H4 (cell line): Measurements from ENCODE around the gene SHOC1. TPM values are rescaled to one million over a fixed set of nuclear protein-coding genes. Genes with fewer than 3 reads are reported as not detected.
"Not testable (repeated sequence)": the region's sequence is repeated elsewhere in the genome, so short reads cannot be mapped to it uniquely, and the experiment has no call there.

Experiments
- DNase-seq: peaks from one replicate; pipeline ENCODE4 v3.0.0-alpha.2; 2015; ENCODE audit warnings: low spot score
- total RNA-seq: library from RNA; depleted of rRNA; stranded (reverse); fragments of >200 nt; shearing (Covaris generic); gene quantifications from 2 replicates; pipeline ENCODE4 v1.2.3, GENCODE V29; 2014; rRNA removed

Gene SHOC1
- total RNA-seq, 1 experiment from 2014 or later = 1.5 TPM

DNA sequence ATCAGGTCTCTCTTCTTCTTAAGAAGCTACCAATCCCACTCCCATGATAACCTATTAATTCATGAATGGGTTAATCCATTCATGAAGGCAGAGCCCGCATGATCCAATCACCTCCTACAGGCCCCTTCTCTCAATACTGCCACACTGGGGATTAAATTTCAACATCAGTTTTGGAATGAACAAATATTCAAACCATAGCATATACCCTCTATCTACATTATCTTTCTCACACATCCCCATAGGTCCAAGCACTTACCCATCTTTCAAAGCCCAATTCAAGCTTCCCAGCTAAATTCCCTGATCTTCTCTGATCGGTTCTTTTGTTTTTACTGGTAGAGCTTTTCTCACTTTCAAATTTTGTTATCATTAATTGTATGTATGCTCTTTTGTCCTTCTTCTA is 10.5 kb upstream of the SHOC1 start:
- no peak for DNase-seq

GRCh38 chr9:111804636-111805035 is 9.9 kb upstream of the SHOC1 start:
- no peak for DNase-seq

GRCh38 chr9:111803924-111804323 is 9.2 kb upstream of the SHOC1 start:
- DNase-seq = no peak

GRCh38 chr9:111799915-111800526 is 5.3 kb upstream of the SHOC1 start:
- DNase-seq = no peak

- no peak for DNase-seq
Observed at GRCh38 chr9:111799506-111799905, 4.8 kb upstream of the SHOC1 start.

DNA sequence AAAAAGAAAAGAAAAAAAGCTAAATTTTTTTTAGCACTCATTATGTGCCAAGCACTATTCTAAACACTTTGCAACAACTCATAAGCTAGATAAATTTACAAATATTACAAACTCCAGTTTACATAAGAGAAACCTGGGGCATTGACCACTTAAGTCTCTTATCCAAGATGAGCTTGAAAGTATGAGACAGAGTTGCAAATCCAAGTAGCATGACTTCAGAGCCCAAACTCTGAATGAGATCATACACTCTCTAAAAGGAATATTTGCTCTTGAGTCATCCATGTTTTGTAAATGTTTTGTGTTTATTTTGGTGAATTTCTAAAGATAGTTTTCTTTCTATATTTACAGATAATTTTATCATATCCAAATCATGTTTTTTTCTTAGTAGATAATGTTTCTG is 4.0 kb upstream of the SHOC1 start:
- DNase-seq = peak; percentile 9

- no peak for DNase-seq
Observed at GRCh38 chr9:111795557-111795839, 761 bp upstream of the SHOC1 start.

- not testable (repeated sequence) for DNase-seq
Observed at GRCh38 chr9:111791821-111792220, 2.9 kb downstream of the SHOC1 start.

GRCh38 chr9:111789881-111790280 is 4.9 kb downstream of the SHOC1 start:
- DNase-seq = no peak

DNA sequence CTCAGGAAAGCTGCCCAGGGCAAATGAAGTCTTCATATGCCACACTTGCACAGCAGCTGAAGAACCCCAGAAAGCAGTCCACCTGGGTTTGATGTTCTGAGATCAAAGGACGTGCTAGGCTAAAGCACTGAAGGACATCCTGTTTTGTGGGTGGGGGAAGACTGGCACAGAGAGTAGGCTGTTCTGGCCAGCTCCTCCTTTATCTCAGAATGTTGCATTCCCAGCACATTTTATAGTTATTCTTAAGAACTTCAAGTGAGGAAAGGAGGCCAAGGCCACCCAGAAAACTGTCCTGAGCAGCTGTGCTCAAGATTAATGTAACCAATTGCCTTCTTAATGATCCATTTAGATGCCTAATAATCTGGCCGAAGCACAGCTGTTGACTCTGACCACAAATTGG is 10.9 kb downstream of the SHOC1 start:
- DNase-seq = no peak

GRCh38 chr9:111783424-111783823 is 11.3 kb downstream of the SHOC1 start:
- no peak for DNase-seq

GRCh38 chr9:111766066-111766465 is 28.7 kb downstream of the SHOC1 start:
- DNase-seq = no peak

DNA sequence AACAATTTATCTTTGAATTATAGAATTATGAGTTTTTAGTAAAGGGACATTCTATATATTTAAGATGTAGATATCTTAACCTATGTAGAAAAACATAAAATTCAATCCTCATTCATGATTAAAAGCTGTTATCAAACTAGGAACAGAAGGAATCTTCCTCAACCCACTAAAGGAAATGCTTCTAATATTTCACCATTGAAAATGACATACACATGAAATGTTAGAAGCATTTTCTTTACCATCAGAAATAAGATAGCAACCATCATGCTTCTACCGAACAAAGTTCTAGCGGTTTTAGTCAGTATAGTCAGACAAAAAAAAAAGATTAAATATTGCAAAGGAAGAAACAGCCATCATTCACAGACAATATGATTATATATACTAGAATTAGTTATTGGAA is 32.2 kb downstream of the SHOC1 start:
- DNase-seq = no peak

- peak; percentile 84 for DNase-seq
Observed at GRCh38 chr9:111759762-111760639, 34.7 kb downstream of the SHOC1 start.

DNA sequence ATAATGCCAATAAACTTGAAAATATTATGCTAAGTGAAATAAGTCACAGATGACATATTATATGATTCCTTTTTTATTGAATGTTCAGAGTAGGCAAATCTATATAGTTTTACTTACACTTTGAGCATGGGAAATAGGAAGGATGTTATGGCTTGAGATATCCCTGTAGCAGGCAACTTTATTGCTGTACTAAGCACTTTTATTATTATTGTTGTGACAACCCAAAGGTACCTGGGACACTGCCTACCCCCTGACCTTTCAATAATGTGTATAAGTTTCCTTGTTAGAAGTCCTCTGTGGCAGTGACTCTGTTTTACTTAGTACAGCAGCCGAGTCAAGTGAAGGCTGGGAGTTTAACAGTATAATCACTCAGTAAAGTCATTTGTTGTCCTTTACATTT is 39.9 kb downstream of the SHOC1 start:
- DNase-seq = no peak

- DNase-seq = no peak
Observed at GRCh38 chr9:111752455-111752854, 42.3 kb downstream of the SHOC1 start.

Other genes starting within 250 kb of the SHOC1 start
- gene PTGR1, start 195.3 kb downstream of the SHOC1 start, total RNA-seq = 452 and 554 TPM in 2 replicates
- gene DNAJC25, start 163.6 kb downstream of the SHOC1 start, total RNA-seq = 10.3 and 11.6 TPM in 2 replicates
- gene GNG10, start 133.3 kb downstream of the SHOC1 start, total RNA-seq = 134 and 146 TPM in 2 replicates
- gene UGCG, start 101.9 kb upstream of the SHOC1 start, total RNA-seq = 21.2 and 24.4 TPM in 2 replicates